ENCODE results near the gene SDHC. TPM values are rescaled to one million over a fixed set of nuclear protein-coding genes. Genes with fewer than 3 reads are reported as not detected.

SDHC gene
- total and polyA plus RNA-seq, 4 donors, result 52.5 to 204 (median 130) TPM

DNA sequence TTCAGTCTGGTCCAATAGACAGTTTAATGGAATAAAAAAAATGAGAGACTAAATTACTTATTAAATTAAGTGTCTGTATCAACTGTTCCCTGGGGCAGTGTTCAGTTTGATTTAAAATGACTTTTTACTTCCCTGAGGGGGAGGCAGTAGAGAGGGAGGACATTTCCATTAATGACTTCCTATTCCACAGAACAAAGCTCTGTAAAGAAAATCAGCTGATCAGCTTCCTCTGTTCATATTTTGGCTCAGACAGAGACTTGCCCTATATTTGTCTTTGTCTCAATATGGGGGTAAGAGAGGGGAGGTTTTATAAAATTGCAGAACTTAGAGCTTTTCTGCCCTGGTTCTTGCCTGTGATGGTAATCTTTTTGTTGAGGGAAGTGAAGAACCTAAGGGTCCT lies 45.1 kb downstream of the SDHC start:
- ATAC-seq (ENCODE audit: insufficient read depth, low FRiP score), result no peak

DNA sequence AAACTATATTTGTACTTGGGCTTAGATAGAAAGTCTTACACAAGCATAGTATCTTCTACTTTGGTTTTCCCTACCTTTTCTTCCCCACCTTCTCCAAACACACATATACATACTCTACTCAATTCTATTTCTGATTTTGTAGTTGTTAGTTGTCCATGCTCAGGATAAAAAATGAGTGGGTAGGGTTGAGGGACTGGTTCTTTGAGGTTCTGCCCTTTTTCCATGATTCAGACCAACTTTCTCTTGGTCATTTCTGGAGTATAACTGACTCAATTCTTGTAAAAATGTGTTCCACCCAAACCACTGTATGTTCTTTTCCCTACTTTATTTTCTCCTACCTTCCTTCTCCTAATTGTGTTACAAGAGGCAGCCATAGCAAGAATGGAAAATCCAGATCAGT lies 50.2 kb downstream of the SDHC start:
- peaks cover 0 to 12% (median 9%) of the 10 kb centered on the region in 4 donors for H3K36me3 ChIP-seq (ENCODE audit: control insufficient read depth in 4 of 4, insufficient read depth in 4 of 4, low read length in 4 of 4)
- peaks cover 0 to 9% (median 0%) of the 10 kb centered on the region in 5 donors for H3K4me1 ChIP-seq (ENCODE audit: control insufficient read depth in 5 of 5, insufficient read depth in 5 of 5, low read length in 5 of 5)
- no peaks in the 10 kb centered on the region for H3K9me3 ChIP-seq (ENCODE audit: control insufficient read depth in 4 of 4, insufficient read depth in 3 of 4, low read length in 3 of 4)
- H3K9ac ChIP-seq (ENCODE audit: insufficient read depth in 1 of 2, low read length in 2 of 2), result no peak overlapping the region
- DNase-seq, result no peak
- H3K27ac ChIP-seq (ENCODE audit: low read depth in 1 of 2, low read length in 1 of 2), result no peak overlapping the region
- no peak overlapping the region for H3K4me3 ChIP-seq
- TF ChIP-seq, protein P1, sequence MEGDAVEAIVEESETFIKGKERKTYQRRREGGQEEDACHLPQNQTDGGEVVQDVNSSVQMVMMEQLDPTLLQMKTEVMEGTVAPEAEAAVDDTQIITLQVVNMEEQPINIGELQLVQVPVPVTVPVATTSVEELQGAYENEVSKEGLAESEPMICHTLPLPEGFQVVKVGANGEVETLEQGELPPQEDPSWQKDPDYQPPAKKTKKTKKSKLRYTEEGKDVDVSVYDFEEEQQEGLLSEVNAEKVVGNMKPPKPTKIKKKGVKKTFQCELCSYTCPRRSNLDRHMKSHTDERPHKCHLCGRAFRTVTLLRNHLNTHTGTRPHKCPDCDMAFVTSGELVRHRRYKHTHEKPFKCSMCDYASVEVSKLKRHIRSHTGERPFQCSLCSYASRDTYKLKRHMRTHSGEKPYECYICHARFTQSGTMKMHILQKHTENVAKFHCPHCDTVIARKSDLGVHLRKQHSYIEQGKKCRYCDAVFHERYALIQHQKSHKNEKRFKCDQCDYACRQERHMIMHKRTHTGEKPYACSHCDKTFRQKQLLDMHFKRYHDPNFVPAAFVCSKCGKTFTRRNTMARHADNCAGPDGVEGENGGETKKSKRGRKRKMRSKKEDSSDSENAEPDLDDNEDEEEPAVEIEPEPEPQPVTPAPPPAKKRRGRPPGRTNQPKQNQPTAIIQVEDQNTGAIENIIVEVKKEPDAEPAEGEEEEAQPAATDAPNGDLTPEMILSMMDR (IDR thresholded peaks at IDR 0.05; ENCODE audit: control extremely low read depth, extremely low read depth), result no peak
- H3K27me3 ChIP-seq (ENCODE audit: control insufficient read depth in 3 of 3, insufficient read depth in 3 of 3, low read length in 2 of 3), result no peaks in the 10 kb centered on the region
- no peak for ATAC-seq (ENCODE audit: insufficient read depth, low FRiP score)

More for the DNA sequence above, 45.1 kb downstream of the SDHC start:
- Histone ChIP-seq H3K4me1 (ENCODE audit: control insufficient read depth in 5 of 5, insufficient read depth in 5 of 5, low read length in 5 of 5) (peaks cover 0 to 12% (median 0%) of the 10 kb centered on the region in 5 donors), H3K27ac (ENCODE audit: low read depth in 1 of 2, low read length in 1 of 2) (no peak overlapping the region), H3K9ac (ENCODE audit: insufficient read depth in 1 of 2, low read length in 2 of 2) (no peak overlapping the region), H3K9me3 (ENCODE audit: control insufficient read depth in 4 of 4, insufficient read depth in 3 of 4, low read length in 3 of 4) (no peaks in the 10 kb centered on the region), H3K4me3 (no peak overlapping the region), H3K36me3 (ENCODE audit: control insufficient read depth in 4 of 4, insufficient read depth in 4 of 4, low read length in 4 of 4) (peaks cover 0 to 13% (median 6%) of the 10 kb centered on the region in 4 donors), H3K27me3 (ENCODE audit: control insufficient read depth in 3 of 3, insufficient read depth in 3 of 3, low read length in 2 of 3) (no peaks in the 10 kb centered on the region)
- peak in 2 of 3 donors; percentile 27 to 36 for DNase-seq
- TF ChIP-seq, protein P1 (IDR thresholded peaks at IDR 0.05; ENCODE audit: control extremely low read depth, extremely low read depth), result no peak

DNA sequence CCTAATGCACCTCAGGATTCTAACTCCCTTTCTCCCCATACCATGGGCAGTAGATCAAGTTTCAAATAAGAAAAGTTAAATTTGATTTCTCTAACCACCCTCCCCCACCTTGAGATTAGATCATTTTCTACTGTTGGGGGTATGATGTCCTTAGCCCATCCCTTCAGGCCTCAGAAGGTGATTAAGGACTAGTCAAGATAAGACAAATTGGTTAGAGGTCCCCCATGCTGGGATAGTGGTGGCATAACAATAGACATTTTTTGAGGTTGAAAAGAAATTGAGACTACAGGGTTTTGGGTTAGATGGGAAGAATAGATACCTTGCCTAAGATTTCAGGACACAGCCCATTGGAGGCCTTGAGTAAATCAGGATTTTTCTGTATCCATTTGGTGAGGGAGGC lies 51.0 kb downstream of the SDHC start:
- Histone ChIP-seq H3K4me1 (ENCODE audit: control insufficient read depth in 5 of 5, insufficient read depth in 5 of 5, low read length in 5 of 5) (peaks cover 0 to 5% (median 0%) of the 10 kb centered on the region in 5 donors), H3K27ac (ENCODE audit: low read depth in 1 of 2, low read length in 1 of 2) (no peak overlapping the region), H3K36me3 (ENCODE audit: control insufficient read depth in 4 of 4, insufficient read depth in 4 of 4, low read length in 4 of 4) (peaks cover 0 to 12% (median 9%) of the 10 kb centered on the region in 4 donors)

More for the DNA sequence above, 51.0 kb downstream of the SDHC start:
- no peaks in the 10 kb centered on the region for H3K27me3 ChIP-seq (ENCODE audit: control insufficient read depth in 3 of 3, insufficient read depth in 3 of 3, low read length in 2 of 3)
- no peak overlapping the region for H3K9ac ChIP-seq (ENCODE audit: insufficient read depth in 1 of 2, low read length in 2 of 2)
- ATAC-seq (ENCODE audit: insufficient read depth, low FRiP score), result no peak
- TF ChIP-seq, protein P1 (IDR thresholded peaks at IDR 0.05; ENCODE audit: control extremely low read depth, extremely low read depth), result no peak
- H3K9me3 ChIP-seq (ENCODE audit: control insufficient read depth in 4 of 4, insufficient read depth in 3 of 4, low read length in 3 of 4), result no peaks in the 10 kb centered on the region
- no peak for DNase-seq
- no peak overlapping the region for H3K4me3 ChIP-seq

All from lung (tissue), 12 donors.